Activated CD8-positive, alpha-beta memory T cell treated with anti-CD3 and anti-CD28 coated beads for 4 hours (primary cell): ENCODE measurements around the gene YAF2.

Experiments
- DNase-seq, 2 donors: peaks; one replicate each; pipeline ENCODE4 v3.0.0-alpha.2; 2020; ENCODE audit warnings: low read depth in 2 of 2

Gene YAF2

GRCh38 chr12:42144408-42145196, 93.4 kb downstream of the YAF2 start, which contains the start of gene GXYLT1:
GXYLT1 (minus strand) TSS chr12:42144874; CDS start chr12:42144646, 228 bp downstream.
- peak; percentile 41 to 56 for DNase-seq

DNA sequence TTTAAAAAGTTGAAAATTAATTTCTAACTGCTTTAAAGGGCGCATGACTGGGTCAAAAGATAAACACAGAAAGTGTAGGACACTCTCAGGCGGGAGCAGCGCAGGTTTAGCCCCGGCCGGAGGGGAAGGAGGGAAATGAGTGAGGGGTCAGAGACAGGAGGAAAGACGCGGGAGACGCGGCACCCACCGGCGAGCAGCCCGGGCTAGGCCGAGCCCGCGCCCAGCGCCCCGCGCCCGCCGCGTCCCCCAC, 94.0 kb downstream of the YAF2 start:
- no peak for DNase-seq

DNA sequence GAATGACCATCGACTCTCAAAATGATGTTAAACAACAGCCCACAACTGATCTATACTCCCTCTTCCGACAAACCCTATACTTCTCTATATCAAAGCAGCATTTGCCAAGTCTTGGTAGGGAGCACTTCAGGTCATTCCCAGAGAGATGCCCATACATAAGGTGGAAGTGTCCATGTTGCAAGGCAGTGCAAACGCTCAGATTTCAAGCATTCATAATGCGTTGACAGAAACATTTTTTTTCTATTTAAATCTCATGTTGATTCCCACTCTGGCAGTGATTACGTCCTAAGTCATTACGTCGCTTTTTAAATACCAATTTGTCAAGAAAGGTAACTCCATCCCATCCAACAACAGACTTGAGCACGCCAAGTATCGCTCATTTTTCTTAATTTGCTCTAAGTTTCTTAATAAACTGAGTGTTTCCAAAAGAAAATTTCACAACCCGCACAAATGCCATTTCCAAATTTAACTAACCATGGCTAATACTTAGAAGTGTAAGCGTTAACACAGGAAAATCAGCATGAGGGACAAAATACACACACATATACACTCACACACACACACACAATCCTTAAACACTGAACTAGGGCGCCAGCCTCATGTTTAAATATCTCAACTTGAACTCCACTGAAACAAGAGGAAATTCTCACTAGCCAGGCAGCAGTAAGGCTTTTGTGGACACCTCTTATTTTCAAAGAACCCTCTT, 94.4 kb downstream of the YAF2 start:
- DNase-seq = no peak

- DNase-seq = no peak
These were observed 96.0 kb downstream of the YAF2 start for GRCh38 chr12:42141981-42142606.

GRCh38 chr12:42140901-42141300, 97.1 kb downstream of the YAF2 start:
- no peak for DNase-seq

GRCh38 chr12:42135259-42135814, 102.7 kb downstream of the YAF2 start:
- DNase-seq = no peak

DNA sequence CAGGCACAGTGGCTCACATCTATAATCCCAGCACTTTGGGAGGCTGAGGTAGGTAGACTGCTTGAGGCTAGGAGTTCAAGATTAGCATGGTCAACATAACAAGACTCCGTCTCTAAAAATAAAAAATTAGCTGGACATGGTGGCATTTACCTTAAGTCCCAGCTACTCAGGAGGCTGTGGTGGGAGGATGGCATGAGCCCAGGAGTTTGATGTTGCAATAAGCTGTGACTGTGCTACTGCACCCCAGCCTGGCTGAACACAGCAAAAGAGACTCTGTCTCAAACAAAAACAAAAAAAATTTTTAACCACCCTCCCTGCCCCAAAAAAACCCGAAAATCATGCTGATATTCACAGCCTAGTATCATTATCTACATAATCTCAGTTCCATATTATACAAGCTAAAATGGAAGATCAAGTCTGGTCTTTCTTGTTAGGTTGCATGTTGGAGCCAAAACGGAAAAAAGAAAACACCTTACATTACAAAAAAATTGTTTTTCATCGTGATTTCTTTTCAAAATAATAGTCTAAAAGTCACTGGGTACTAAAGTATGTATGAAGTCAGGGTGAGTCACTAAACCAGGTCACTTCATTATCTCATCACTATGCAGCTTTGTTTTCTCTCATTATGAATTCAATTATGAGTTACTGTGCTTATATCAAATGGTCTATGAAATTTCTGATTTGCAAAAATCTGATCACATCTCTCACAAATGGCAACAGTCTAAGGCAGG, 107.2 kb downstream of the YAF2 start:
- no peak for DNase-seq

DNA sequence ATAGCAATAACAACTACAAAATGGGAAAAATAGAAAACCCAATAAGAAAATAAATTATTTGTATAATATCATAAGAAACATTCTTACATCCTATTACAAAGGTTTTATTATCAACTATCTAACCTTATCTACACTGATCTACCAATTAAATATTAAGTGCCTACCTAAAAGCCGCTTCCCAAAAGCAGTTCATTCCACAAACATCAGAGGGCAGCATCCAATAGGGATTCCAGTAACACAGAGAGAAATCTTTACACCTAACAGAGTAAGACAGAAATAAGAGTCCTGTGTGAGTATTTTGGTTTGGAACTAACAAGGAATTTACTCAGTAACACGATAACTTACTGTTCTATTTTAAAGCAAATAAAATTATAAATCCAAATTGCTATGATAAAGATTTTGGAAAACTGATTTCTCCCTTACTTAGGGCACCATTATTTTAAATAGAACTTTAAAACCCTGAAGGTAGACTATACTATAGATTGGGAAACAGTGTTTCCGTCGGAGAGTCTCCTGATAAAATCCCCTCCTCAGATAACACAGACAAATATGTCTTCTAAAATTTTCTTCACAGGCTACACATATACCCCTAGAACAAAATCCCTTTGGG, 108.3 kb downstream of the YAF2 start:
- no peak for DNase-seq

GRCh38 chr12:42128888-42129287, 109.2 kb downstream of the YAF2 start:
- no peak for DNase-seq

DNA sequence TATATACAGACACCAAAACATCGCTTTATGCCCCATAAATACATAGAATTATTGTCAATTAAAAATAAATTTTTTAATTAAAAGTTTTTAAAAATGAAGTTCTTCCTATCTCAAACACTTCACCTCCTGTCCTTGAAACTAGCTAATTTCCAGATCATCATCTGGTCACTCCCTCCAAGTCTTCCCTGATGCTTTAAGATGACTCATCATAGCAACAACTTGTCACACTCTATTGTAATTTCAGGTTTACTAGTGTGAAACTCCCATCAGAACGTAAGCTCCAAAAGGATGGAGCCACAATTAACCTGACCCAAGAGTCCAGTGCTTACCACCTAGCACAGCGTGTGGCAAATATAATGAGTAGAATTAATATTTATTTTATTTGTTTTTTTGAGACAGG, 109.7 kb downstream of the YAF2 start:
- no peak for DNase-seq

GRCh38 chr12:42126963-42127362, 111.1 kb downstream of the YAF2 start:
- no peak for DNase-seq

- no peak for DNase-seq
These were observed 112.7 kb downstream of the YAF2 start for GRCh38 chr12:42125388-42125767.

DNA sequence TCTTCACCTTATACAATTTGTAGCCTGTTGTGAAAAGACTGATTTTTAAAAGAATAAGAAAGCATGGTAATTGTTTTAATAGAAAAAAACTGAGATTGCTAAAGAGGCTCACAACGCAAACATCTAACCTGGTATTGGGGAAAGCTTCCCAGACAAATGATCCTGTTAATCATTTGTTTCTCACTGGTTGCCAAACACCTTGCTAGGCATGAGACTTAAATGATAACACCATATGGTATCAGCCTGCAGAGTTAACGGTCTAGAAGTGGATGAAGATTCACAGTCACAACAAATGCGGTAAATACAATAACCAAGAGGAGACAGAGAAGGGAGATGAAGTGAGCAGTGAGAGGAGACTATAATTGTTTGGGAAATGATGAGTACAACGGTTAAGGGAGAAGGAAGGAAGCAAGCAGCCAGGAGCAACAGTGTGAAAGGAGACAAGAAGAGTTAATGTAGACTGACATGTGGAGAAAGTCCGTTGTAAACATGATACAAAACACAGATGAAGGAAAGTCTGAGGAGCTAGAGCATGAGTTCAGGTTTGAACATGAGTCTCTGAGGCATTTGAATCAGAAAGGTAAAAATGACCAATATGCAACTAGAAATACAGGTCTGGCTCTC, 113.2 kb downstream of the YAF2 start:
- no peak for DNase-seq

DNA sequence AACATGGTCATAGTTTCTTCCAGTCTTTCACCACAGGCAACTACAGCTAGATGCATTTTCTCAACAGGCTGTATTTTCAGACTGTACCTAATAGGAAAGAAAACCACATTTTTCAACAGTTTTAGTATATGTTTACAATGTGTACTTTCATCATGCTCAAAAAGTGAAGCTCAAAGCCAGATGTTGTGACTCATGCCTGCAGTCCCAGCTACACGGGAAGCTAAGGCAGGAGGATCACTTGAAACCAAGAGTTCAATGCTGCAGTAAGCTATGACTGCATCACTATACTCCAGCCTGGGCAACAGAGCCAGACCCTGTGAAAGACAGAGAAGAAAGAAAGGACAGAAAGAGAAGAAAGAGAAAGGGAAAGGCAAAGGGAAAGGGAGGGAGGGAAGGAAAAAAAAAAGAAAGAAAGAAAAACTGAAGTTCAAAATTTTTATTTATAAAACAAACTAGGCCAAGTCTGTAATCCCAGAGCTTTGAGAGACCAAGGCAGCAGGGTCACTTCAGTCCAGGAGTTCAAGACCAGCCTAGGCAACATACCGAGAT, 118.9 kb downstream of the YAF2 start:
- DNase-seq = no peak

GRCh38 chr12:42118136-42118879, 119.7 kb downstream of the YAF2 start:
- DNase-seq = no peak

GRCh38 chr12:42109031-42109430, 129.0 kb downstream of the YAF2 start:
- DNase-seq = no peak
